SKM-1 treated with dmso at 0.1 percent for 144 hours (cell line): Measurements from ENCODE around the gene TPK1.
"Not testable (repeated sequence)": the region's sequence is repeated elsewhere in the genome, so short reads cannot be mapped to it uniquely, and the experiment has no call there.

Experiments used
- DNase-seq: peaks from one replicate; lab custom pipeline; 2025; ENCODE audit not compliant: unreplicated experiment; lab: John Stamatoyannopoulos, UW

The TPK1 gene

DNA sequence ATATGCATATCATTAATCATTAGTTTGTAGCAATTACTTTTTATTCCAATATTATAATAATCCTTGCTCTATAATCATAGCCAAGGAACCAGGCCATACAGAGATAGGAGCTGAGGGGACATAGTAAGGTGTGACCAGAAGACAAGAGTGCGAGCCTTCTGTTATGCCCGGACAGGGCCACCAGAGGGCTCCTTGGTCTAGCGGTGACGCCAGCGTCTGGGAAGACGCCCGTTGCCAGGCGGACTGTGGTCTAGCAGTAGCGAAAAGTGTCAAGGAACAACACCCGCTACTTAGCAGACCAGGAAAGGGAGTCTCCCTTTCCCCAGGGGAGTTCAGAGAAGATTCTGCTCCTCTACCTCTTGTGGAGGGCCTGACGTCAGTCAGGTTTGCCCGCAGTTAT is 109.0 kb downstream of the TPK1 start:
- not testable (repeated sequence) for DNase-seq

- no peak for DNase-seq
Measured at GRCh38 chr7:144725070-144725469, 110.8 kb downstream of the TPK1 start.

GRCh38 chr7:144723301-144723700 is 112.6 kb downstream of the TPK1 start:
- no peak for DNase-seq

DNA sequence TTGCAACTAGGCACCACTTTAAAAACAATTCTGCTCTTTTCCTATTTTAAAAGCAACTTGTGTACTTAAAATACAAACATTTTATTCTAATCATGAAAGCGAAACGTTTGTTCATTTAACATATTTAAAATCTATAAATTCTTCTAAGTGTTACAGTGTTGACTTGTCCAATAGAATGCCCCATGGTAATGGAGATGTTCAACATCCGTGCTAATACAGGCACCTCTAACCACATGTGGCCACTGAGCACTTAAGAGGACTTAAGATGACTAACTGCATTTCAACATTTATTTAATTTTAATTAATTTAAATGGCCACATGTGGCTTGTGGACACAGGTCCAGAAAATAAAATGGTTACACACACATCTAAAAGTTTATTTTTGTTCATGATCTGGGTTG is 115.1 kb downstream of the TPK1 start:
- DNase-seq: no peak

- DNase-seq: no peak
Measured at GRCh38 chr7:144720149-144720548, 115.7 kb downstream of the TPK1 start.

DNA sequence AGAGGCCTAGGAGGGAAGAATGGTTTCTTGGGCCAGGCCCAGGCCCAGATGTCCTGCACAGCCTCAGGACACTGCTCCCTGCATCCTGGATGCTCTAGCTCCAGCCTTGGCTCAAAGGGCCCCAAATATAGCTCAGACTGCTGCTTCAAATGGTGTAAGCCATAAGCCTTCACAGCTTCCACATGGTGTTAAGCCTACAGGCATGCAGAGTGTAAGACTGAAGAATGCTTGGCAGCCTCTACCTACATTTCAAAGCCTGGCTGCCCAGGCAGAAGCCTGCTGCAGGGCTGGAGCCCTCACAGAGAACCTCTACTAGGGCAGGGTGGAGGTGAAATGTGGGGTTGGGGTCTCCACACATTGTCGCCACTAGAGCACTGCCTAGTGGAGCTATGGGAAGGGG is 118.1 kb downstream of the TPK1 start:
- no peak for DNase-seq

DNA sequence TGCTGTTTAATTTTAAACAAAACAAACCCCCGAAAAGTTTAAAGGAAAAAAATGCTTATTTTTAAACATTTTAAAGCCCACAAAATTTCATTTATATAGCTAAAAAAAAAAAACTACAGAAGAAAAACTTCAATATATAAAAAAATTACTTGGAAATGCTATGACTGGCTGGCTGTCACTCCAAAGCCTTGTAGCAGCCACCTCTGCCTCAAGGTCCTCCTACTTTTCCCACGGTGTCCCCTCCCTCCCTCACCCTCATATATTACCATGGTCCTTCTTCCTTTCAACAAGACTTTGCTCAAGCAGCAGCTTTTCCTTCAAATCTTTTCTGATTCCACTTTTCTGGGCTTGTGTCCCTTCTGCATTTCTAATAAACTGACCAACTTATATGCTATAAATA is 122.0 kb downstream of the TPK1 start:
- no peak for DNase-seq

DNA sequence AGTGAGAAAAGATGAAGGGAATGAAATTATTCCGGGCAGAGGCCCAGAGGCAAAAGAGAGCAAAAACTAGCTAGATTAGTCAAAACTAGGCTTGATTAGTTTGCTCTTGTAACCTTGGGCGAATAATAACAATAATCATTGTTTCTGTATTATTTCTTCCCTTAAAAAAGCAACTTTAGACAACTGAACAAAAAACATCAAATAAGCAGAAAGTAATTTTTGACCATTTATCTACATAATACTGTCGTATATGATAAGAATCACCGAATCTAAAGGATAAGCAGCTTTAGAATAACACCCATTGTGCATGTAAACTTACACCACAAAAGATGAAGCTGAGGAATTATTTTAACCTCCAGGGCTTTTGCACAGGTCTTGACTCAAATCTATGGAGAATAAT is 125.1 kb downstream of the TPK1 start:
- no peak for DNase-seq

- DNase-seq: no peak
Measured at GRCh38 chr7:144709066-144709465, 126.8 kb downstream of the TPK1 start.

DNA sequence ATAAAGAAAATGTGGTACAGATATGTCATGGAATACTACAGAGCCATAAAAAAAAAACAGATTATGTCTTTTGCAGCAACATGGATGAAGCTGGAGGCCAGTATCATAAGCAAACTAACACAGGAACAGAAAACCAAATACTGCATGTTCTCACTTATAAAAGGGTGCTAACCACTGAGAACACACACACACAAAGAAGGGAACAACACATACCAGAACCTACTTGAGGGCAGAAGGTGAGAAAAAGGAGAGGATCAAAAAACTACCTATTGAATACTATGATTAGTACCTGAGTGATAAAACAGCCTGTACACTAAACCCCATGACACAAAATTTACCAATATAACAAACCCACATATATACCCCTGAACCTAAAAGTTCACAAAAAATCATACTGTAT is 144.6 kb downstream of the TPK1 start:
- DNase-seq: no peak

DNA sequence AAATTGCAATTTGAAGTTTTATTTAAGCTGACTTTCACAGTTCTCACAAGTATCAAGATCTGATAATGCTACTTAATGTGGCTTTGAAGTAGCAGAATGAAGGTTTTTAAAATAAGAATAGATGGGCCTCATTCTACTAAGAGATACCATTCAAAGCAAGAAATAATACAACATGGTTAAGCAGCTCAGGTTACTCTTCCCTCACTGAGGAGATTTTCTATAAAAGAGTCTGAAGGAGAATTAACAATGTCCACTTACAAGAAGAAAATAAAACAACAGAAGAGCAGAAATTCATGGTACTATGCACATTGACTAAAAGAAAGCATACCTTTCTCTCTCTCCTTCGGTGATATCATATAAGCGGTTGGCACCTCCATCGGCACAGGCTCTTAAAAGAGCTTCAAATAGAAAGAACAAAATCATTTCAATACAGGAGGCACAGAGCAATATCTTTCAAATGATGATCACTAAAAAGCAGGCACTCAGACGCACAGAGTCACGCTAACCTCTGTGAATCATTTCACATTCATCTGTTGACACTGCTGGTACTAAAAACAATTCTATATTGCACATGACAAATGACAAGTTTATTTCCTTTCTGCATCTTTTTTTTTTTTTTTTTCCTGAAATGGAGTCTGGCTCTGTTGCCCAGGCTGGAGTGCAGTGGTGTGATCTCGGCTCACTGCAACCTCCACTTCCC is 153.1 kb downstream of the TPK1 start:
- no peak for DNase-seq

DNA sequence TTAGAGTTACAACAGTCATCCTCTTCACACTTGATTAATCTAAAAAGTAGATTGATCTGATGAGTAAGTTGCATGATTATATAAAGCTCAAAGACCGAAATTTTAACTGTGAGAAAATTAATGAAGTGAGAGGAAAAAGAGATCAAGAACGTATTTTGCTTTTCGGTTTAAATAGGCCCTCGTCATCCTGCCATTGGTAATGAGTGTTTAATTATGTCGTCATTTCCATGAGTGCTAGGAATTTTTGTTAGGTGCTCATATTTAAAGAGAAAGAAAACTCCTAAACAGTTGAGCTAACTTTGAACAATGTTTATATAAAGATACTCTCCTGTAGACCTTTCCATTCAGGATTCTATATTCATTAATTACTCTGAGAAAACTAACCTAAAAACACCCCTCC is 159.4 kb downstream of the TPK1 start:
- DNase-seq: no peak

DNA sequence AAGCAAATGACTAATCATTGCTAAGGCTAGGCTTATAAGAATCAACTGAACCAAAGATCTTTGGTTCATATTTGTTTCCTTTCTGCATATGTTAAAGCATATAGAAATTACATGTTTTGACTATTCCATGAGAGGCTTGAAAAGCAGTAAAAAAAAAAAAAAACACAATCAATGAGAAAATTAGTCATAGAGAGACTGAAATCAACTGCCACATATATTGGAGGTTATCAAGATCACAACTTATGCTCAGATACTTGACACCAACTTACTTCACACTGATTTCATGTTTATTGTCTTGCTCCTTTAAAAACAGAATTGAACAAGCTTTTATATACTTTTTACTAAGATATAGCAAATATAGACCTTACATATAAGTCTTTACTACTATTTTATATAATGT is 161.3 kb downstream of the TPK1 start:
- no peak for DNase-seq

- DNase-seq: no peak
Measured at GRCh38 chr7:144672869-144673268, 163.0 kb downstream of the TPK1 start.

DNA sequence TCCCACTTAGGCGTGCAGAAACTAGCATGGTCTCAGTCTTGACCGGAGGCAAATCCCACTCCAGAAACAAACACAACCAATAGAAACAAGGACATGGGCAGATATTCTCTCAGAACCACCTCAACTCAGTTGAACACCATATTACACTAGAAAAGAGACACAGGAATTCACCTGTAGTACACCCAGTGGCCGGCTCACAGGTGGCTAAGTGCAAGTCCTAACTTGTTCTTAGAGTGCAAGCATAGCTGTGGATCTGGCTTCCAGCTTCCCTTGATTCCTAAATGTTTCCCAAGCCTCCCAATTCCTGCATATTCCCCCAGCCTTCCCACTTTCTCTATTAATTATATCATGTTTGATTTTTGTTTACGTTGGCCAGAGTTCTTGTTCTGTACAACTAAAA is 164.4 kb downstream of the TPK1 start:
- no peak for DNase-seq

- DNase-seq: no peak
Measured at GRCh38 chr7:144670218-144670617, 165.6 kb downstream of the TPK1 start.

DNA sequence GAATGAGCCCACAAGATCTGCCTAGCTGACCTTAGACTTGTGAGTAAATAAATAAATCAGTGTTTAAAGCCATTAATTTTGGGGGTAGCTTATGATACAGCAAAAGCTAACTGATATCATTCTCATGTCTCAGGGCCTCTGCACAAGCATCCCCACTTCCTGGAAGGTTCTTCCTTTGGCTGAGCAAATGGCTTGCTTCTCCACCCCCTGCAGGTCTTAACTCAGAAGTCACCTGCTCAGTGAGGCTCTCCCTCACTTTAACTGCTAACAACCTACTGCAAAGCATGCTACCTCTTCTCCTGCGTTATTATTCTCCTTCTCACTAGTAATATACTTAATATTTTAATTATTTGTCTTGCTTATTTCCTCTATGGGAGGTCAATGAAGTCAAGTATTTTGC is 167.3 kb downstream of the TPK1 start:
- DNase-seq: no peak

- DNase-seq: no peak
Measured at GRCh38 chr7:144665689-144666381, 170.0 kb downstream of the TPK1 start.

GRCh38 chr7:144659211-144659610 is 176.6 kb downstream of the TPK1 start:
- no peak for DNase-seq

GRCh38 chr7:144656965-144657517 is 178.8 kb downstream of the TPK1 start:
- DNase-seq: no peak

- no peak for DNase-seq
Measured at GRCh38 chr7:144653449-144653848, 182.4 kb downstream of the TPK1 start.

DNA sequence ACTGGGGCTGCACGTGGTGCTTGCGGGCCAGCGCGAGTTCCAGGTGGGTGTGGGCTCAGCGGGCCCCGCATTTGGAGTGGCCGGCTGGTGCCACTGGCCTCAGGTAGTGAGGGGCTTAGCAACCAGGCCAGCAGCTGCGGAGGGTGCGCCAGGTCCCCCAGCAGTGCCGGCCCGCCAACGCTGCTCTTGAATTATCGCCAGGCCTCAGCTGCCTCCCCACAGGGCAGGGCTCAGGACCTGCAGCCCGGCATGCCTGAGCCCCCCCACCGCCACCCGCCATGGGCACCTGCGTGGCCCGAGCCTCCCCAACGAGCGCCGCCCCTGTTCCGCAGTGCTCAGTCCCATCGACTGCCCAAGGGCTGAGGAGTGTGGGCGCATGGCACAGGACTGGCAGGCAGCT is 185.4 kb downstream of the TPK1 start:
- DNase-seq: no peak

GRCh38 chr7:144649120-144649519 is 186.7 kb downstream of the TPK1 start:
- no peak for DNase-seq
